Mononuclear cell (primary cell): ENCODE measurements around the gene PIKFYVE. TPM values are rescaled to one million over a fixed set of nuclear protein-coding genes. Genes with fewer than 3 reads are reported as not detected.
"Not testable (repeated sequence)": the region's sequence is repeated elsewhere in the genome, so short reads cannot be mapped to it uniquely, and the experiment has no call there.

Experiments used
- H3K27me3 ChIP-seq: 2 replicates; pipeline ENCODE4 v1.6.0; 2011; ENCODE audit warnings: low read length, control low read depth; ENCODE audit not compliant: insufficient read depth
- H3K4me1 ChIP-seq: 2 replicates; pipeline ENCODE4 v1.5.1; 2011; ENCODE audit warnings: mild to moderate bottlenecking, low read length, control low read depth; ENCODE audit not compliant: insufficient read depth
- H3K4me3 ChIP-seq: 2 replicates; pipeline ENCODE4 v1.5.1; 2011; ENCODE audit warnings: mild to moderate bottlenecking, low read length, moderate library complexity
- H3K9me3 ChIP-seq: 2 replicates; pipeline ENCODE4 v1.5.1; 2011; ENCODE audit warnings: low read depth, mild to moderate bottlenecking, control low read depth, low read length
- total RNA-seq: library from RNA; depleted of rRNA; stranded (reverse); fragments of >200 nt; gene quantifications from one replicate; pipeline ENCODE4 v1.2.3, GENCODE V29; 2012

Gene PIKFYVE
- total RNA-seq, 1 donor = 59.6 TPM

DNA sequence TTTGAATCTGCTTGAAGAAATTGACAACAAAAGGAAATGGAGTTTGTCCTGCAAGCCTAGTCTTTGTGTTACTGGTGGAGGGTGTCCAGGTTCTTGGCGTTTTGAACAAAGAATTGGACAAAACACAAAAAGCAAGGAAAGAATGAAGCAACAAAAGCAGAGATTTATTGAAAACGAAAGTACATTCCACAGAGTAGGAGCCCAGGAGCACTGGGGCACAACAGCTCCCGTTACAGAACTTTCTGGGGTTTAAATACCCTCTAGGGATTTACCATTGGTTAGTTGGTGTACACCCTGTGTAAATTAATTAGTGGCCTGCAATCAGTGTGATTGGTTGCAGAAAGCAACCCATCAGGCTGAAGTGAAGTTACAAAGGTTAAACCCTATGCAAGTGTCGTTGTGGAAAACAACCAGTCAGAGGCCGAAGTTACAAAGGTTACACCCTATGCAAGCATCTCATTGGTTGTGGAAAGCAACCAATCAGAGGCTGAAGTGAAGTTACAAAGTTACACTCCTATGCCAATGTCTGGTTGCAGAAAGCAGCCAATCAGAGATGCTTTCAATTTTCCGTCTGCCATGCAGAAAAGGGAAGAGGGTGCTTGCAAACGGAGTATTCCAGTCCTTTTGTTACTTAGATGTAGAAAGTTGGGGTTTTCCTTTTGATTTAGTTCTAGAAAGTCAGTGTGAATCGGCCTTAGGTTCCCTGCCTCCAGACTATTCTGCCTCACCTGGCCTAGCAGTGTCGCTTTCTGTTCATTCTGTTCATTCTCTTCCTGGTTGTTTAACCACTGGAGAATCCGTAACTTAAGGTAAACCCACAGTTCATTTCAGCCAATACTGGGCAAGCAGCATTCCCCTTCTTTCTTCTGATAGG is 92.9 kb downstream of the PIKFYVE start:
- peak overlapping the region; percentile 24 for H3K4me3 ChIP-seq
- no peaks in the 10 kb centered on the region for H3K27me3 ChIP-seq

DNA sequence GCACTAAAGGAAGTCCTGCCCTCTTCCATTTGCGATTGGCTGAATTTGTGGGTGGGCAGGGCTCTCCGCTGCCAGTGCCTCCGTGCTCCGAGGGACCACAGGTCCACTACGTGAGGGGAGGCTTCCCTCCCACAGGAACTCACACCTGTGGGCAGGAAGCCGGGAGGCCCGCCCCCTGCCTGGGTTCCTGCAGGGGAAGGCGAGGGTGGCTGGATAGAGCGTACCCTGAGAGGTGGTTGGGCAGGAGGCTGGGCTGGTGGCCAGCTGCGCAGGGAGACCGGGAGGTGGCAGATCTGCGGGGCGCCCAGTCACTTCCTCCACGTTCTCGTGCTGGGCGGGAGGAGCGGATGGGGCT is 93.6 kb downstream of the PIKFYVE start:
- no peaks in the 10 kb centered on the region for H3K4me1 ChIP-seq
- H3K4me3 ChIP-seq = peak overlapping the region; percentile 24
- no peaks in the 10 kb centered on the region for H3K27me3 ChIP-seq
- H3K9me3 ChIP-seq = peaks cover 5% of the 10 kb centered on the region

More for the DNA sequence above, 92.9 kb downstream of the PIKFYVE start:
- H3K9me3 ChIP-seq = no peaks in the 10 kb centered on the region
- no peaks in the 10 kb centered on the region for H3K4me1 ChIP-seq

DNA sequence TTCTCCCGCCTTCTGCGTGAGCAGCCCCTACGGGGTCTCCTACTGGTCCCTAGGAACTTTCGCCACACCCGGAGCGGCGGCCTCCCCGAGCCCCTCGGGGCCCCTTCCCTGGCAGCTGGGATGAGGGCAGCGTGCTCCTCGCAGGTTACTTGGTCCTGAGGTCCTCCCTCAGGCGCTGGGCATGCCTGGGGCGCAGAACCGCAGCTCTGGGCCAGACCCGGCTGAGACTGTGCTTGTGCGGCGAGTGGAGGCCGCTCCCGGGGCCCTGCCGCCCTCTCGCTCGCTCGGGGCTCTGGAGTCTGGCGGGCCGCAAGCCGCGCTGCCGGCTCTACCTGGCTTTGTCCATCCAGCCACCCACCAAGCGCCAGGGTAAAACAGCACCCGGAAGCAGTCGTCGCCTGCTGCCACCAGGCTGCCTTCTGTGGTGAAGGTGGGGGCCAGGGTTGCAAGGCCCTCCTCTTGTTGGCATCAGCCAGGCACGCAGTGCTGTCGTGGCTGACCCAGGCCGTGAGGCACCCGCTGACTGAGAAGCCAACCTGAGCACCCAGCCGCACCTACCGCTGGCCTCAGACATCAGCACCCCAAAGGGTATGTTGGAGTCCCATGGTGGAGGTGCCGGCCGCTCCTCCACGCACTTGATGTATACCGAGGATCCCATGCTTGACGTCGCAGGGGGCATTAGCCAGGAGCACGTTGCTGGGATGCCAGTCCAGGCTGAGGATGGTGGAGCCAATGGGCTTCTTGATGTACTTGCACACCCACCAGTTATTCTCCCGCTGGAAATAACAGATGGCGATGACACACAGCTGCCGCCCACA is 94.4 kb downstream of the PIKFYVE start:
- Histone ChIP-seq H3K27me3 (no peaks in the 10 kb centered on the region), H3K4me3 (no peak overlapping the region), H3K4me1 (no peaks in the 10 kb centered on the region), H3K9me3 (peaks cover 5% of the 10 kb centered on the region)

DNA sequence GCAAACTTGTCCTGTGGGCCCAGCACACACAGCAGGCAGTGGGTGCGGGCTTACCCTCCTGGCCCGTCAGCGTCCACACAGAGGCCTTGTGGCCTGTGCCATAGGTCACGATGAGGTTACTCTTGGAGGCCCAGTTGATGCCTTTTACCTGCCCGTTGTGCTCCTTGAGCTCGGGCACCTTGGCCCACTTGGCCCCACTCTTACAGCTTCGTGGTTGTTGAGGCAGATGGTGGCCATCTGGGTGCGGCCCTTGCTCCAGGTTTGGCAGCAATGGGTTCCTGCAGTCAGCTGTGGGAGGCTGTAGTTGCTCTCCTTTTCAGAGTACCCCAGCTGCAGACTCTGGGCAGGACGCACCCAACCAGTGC is 95.0 kb downstream of the PIKFYVE start:
- Histone ChIP-seq H3K9me3 (peaks cover 5% of the 10 kb centered on the region), H3K27me3 (no peaks in the 10 kb centered on the region), H3K4me1 (no peaks in the 10 kb centered on the region), H3K4me3 (no peak overlapping the region)

DNA sequence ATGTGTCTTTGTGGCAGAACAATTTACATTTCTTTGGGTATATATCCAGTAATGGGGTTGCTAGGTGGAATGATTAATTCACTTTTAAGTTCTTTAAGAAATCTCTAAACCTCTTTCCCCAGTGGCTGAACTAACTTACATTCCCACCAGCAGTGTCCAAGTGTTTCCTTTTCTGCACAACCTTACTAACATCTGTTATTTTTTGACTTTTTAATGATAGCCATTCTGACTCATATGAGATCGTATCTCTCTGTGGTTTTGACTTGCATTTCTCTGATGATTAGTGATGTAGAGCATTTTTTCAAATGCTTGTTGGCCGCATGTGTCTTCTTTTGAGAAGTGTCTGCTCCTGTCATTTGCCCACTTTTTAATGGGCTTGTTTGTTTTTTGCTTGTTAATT is 97.4 kb downstream of the PIKFYVE start:
- Histone ChIP-seq H3K27me3 (no peaks in the 10 kb centered on the region), H3K4me3 (no peak overlapping the region), H3K4me1 (peaks cover 5% of the 10 kb centered on the region), H3K9me3 (peaks cover 5% of the 10 kb centered on the region)

GRCh38 chr2:208366215-208367127 is 100.4 kb downstream of the PIKFYVE start:
- Histone ChIP-seq H3K27me3 (no peaks in the 10 kb centered on the region), H3K9me3 (peaks cover 5% of the 10 kb centered on the region), H3K4me3 (no peak overlapping the region), H3K4me1 (peaks cover 5% of the 10 kb centered on the region)

DNA sequence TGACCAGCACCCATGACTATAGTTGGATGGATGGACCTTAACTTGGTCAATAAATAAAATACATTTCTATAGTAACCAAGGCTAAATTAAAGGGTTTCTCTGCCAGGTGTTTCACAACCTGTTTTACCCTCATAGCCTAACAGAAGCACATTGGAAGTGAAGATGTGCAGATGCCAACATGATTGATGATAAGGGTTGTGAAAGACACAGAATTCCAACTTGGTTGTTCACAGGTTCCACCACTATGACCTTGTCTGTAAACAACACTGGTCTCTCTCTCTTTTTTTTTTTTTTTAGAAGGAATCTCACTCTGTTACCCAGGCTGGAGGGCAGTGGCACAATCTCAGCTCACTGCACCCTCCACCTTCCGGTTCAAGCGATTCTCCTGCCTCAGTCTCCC is 103.0 kb downstream of the PIKFYVE start:
- peaks cover 5% of the 10 kb centered on the region for H3K4me1 ChIP-seq
- no peak overlapping the region for H3K4me3 ChIP-seq
- H3K27me3 ChIP-seq = no peaks in the 10 kb centered on the region
- H3K9me3 ChIP-seq = peaks cover 4% of the 10 kb centered on the region

GRCh38 chr2:208370881-208371633 is 105.0 kb downstream of the PIKFYVE start:
- Histone ChIP-seq H3K4me3 (no peak overlapping the region), H3K4me1 (peaks cover 5% of the 10 kb centered on the region), H3K27me3 (no peaks in the 10 kb centered on the region), H3K9me3 (no peaks in the 10 kb centered on the region)

DNA sequence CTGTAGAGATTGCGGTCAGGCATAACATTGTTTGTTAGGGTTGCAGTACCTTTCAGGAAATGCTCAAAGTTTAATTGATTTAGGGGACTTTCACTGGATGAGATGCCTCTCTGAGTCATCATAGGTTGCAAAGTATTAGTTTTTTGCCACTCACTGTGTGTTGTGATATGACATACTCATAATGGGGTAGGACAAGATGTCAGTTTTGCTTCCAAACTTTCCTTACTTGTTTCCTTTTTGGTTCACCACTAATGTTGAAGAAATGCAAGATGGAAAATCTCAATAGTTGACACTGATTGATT is 105.5 kb downstream of the PIKFYVE start:
- Histone ChIP-seq H3K4me1 (no peaks in the 10 kb centered on the region), H3K4me3 (no peak overlapping the region), H3K27me3 (no peaks in the 10 kb centered on the region), H3K9me3 (no peaks in the 10 kb centered on the region)

DNA sequence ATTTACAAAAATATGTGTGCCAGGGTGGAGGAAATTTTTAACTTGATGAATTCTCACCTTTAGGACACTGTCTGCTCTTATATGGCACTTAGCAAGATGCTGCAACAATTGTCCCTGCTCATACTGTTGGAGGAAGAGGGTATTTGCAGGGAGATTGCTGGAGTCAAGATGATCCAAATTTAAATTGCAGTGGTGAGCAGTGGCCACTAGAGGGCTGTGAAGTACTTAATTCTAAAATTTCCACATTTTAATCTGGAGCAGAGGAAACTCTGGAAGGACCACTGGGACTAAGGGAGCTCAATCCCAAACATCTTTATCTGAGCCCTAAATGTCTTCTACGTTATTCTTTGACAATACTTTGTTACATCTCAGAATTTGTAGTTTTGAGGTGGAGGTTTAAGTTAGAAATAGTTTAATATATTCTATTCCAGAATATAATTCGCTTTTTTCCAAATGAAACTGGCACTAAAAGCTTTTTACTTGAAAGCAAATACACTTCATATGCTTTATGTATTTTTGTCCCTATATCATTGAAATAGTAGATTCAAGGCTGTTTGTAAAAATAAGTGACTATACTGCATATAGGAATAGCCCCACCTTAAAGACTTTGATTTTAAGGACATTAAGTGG is 107.5 kb downstream of the PIKFYVE start:
- Histone ChIP-seq H3K4me1 (no peaks in the 10 kb centered on the region), H3K4me3 (no peak overlapping the region)

GRCh38 chr2:208375491-208376068 is 109.5 kb downstream of the PIKFYVE start:
- H3K27me3 ChIP-seq = no peaks in the 10 kb centered on the region
- no peaks in the 10 kb centered on the region for H3K4me1 ChIP-seq
- H3K4me3 ChIP-seq = no peak overlapping the region
- H3K9me3 ChIP-seq = no peaks in the 10 kb centered on the region

More for the DNA sequence above, 107.5 kb downstream of the PIKFYVE start:
- H3K27me3 ChIP-seq = no peaks in the 10 kb centered on the region
- no peaks in the 10 kb centered on the region for H3K9me3 ChIP-seq

DNA sequence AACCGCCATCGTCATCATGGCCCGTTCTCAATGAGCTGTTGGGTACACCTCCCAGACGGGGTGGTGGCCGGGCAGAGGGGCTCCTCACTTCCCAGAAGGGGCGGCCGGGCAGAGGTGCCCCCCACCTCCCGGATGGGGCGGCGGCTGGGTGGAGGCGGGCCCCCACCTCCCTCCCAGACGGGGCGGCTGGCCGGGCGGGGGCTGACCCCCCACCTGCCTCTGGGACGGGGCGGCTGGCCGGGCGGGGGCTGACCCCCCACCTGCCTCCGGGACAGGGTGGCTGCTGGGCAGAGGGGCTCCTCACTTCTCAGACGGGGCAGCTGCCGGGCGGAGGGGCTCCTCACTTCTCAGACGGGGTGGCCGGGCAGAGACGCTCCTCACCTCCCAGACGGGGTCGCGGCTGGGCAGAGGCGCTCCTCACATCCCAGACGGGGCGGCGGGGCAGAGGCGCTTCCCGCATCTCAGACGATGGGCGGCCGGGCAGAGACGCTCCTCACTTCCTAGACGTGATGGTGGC is 111.3 kb downstream of the PIKFYVE start:
- not testable (repeated sequence) for H3K9me3 ChIP-seq, H3K4me1 ChIP-seq, H3K27me3 ChIP-seq, H3K4me3 ChIP-seq

GRCh38 chr2:208379192-208379591 is 113.1 kb downstream of the PIKFYVE start:
- Histone ChIP-seq H3K4me1 (no peaks in the 10 kb centered on the region), H3K27me3 (peaks cover 11% of the 10 kb centered on the region), H3K4me3 (no peak overlapping the region), H3K9me3 (no peaks in the 10 kb centered on the region)
